ENCODE measurements around the gene ATOH7.

DNA sequence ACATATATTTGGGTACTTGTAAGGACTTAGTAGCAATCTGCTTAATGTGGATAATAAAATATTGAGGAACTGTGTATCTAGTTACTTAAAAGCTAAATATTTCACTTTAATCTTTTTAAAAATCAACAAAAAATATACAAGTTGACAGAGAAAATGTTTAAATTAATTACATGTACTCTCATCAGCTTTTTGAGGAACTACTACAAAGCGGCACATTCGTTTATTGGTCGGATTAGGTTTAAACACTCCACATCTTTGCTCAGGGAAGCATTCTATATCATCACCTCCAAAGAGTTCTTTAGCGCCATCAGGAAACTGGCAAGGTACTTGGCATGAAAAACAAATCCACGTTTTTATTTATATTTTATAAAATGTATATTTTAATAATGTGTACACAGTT lies 1.6 kb downstream of the ATOH7 start:
- TF ChIP-seq GATA2 (IDR thresholded peaks at IDR 0.05; ENCODE audit: low read depth, low read length), result no peak
- no peak for TF ChIP-seq GATA3 (IDR thresholded peaks at IDR 0.05; ENCODE audit: low read depth, low read length)

Data from SH-SY5Y (cell line).